A549 (cell line): ENCODE measurements around the gene SKI. TPM values are rescaled to one million over a fixed set of nuclear protein-coding genes. Genes with fewer than 3 reads are reported as not detected.

ENCODE experiments used
- ATAC-seq, 2 experiments: fragments of 200-7000 bp in 1 of 2; fragments of >200 bp in 1 of 2; cut with Nextera tagmentation in 1 of 2; cut with Tn5 transposase in 1 of 2; 3 replicates each; pipeline versions ENCODE4 v1.8.0 to v1.9.1; 2018 to 2020; ENCODE audit warnings: mild to moderate bottlenecking in 1 of 2, moderate library complexity in 1 of 2
- CTCF ChIA-PET: fragments of 300-600 bp; sonication (Branson Sonifier 250); formaldehyde crosslinking; extraction: SDS; loops from one replicate; lab custom pipeline; 2021; ENCODE audit warnings: antibody characterized with exemption, inconsistent platforms; lab: Yijun Ruan, JAX
- POLR2A ChIA-PET: fragments of 350-600 bp; formaldehyde crosslinking; extraction: SDS; loops from one replicate; lab custom pipeline; 2021; ENCODE audit warnings: antibody characterized with exemption, inconsistent platforms; lab: Yijun Ruan, JAX
- DNase-seq, 2 experiments: peaks; one replicate each; pipeline versions ENCODE4 v3.0.0 to v3.0.0-alpha.2; 2011 to 2016; ENCODE audit warnings: low read depth in 1 of 2, low spot score in 1 of 2
- FAIRE-seq: peaks from 2 replicates; lab custom pipeline; 2011; peaks lifted over from hg19 to GRCh38; lab: Jason Lieb, UNC
- H3K27ac ChIP-seq, 2 experiments: fragments of >200 bp; sonication (Bioruptor Twin); formaldehyde crosslinking; 3 replicates each; pipeline ENCODE4 v1.5.1; 2016 to 2017
- H3K4me1 ChIP-seq: fragments of >200 bp; sonication (Bioruptor Twin); formaldehyde crosslinking; 3 replicates; pipeline ENCODE4 v1.6.1; 2016
- H3K4me2 ChIP-seq: fragments of >200 bp; sonication (Bioruptor Twin); formaldehyde crosslinking; 3 replicates; pipeline ENCODE4 v1.6.1; 2016
- H3K4me3 ChIP-seq: fragments of >200 bp; sonication (Bioruptor Twin); formaldehyde crosslinking; 3 replicates; pipeline ENCODE4 v1.5.1; 2016
- H3K9me3 ChIP-seq: fragments of >200 bp; sonication (Bioruptor Twin); formaldehyde crosslinking; 3 replicates; pipeline ENCODE4 v1.6.1; 2016
- CBX8 ChIP-seq: fragments of 200-600 bp; sonication (generic); IDR thresholded peaks from 2 replicates; pipeline ENCODE4 v1.6.1; 2016
- EHF ChIP-seq: fragments of 250-450 bp; sonication (Bioruptor Pico); IDR thresholded peaks from 2 replicates; pipeline ENCODE4 v1.5.0; 2020; ENCODE audit warnings: mild to moderate bottlenecking
- FOSL2 ChIP-seq, 2 experiments: fragments of 450-650 bp in 1 of 2; fragments of >200 bp in 1 of 2; sonication (Bioruptor Twin) in 1 of 2; formaldehyde crosslinking; IDR thresholded peaks; 2 replicates each; pipeline versions ENCODE4 v1.5.0 to v1.6.1; 2016 to 2020; ENCODE audit warnings: mild to moderate bottlenecking in 1 of 2, moderate library complexity in 1 of 2
- FOXS1 ChIP-seq: fragments of 250-450 bp; sonication (Bioruptor Pico); IDR thresholded peaks from 2 replicates; pipeline ENCODE4 v1.5.0; 2020; ENCODE audit warnings: mild to moderate bottlenecking, moderate library complexity
- HDAC2 ChIP-seq: fragments of 200-600 bp; sonication (generic); IDR thresholded peaks from 2 replicates; pipeline ENCODE4 v1.6.1; 2016
- HES2 ChIP-seq: fragments of >200 bp; sonication (Bioruptor Twin); formaldehyde crosslinking; IDR thresholded peaks from 2 replicates; pipeline ENCODE4 v1.6.1; 2016
- HMGXB4 ChIP-seq: fragments of 250-450 bp; sonication (Bioruptor Pico); IDR thresholded peaks from 2 replicates; pipeline ENCODE4 v1.5.0; 2021; ENCODE audit warnings: mild to moderate bottlenecking, moderate library complexity, borderline replicate concordance
- HOXB13 ChIP-seq: fragments of 250-450 bp; sonication (Bioruptor Pico); IDR thresholded peaks from 2 replicates; pipeline ENCODE4 v1.5.0; 2020; ENCODE audit warnings: low read depth, mild to moderate bottlenecking, moderate library complexity
- KDM5A ChIP-seq: fragments of 200-600 bp; sonication (generic); IDR thresholded peaks from 2 replicates; pipeline ENCODE4 v1.6.1; 2016; ENCODE audit warnings: antibody characterized with exemption, mild to moderate bottlenecking
- MAX ChIP-seq: IDR thresholded peaks from 2 replicates; pipeline ENCODE4 v1.6.1; 2012
- MYC ChIP-seq: IDR thresholded peaks from 2 replicates; pipeline ENCODE4 v1.6.1; 2012; ENCODE audit warnings: mild to moderate bottlenecking, inconsistent platforms, low read length, improper control_type of control experiment, borderline replicate concordance
- NPAS2 ChIP-seq: fragments of 250-450 bp; sonication (Bioruptor Pico); IDR thresholded peaks from 2 replicates; pipeline ENCODE4 v1.8.0; 2022; ENCODE audit warnings: mild to moderate bottlenecking, moderate library complexity, borderline replicate concordance
- PHF8 ChIP-seq: fragments of 200-600 bp; sonication (generic); IDR thresholded peaks from 2 replicates; pipeline ENCODE4 v1.6.1; 2016; ENCODE audit warnings: low read depth, mild to moderate bottlenecking, antibody characterized with exemption, moderate library complexity, borderline replicate concordance
- POLR2AphosphoS2 ChIP-seq: conservative IDR thresholded peaks from 2 replicates; pipeline ENCODE4 v1.6.1; 2012; ENCODE audit warnings: low read length, improper control_type of control experiment, inconsistent platforms
- RAD21 ChIP-seq, 2 experiments: fragments of >200 bp in 1 of 2; sonication (Bioruptor Twin) in 1 of 2; formaldehyde crosslinking in 1 of 2; IDR thresholded peaks in 1 of 2; conservative IDR thresholded peaks in 1 of 2; 2 replicates in 1 of 2; 3 replicates in 1 of 2; pipeline ENCODE4 v1.6.1; 2012 to 2018; ENCODE audit warnings: inconsistent platforms in 1 of 2
- RARB ChIP-seq: fragments of 250-450 bp; sonication (Bioruptor Pico); IDR thresholded peaks from 2 replicates; pipeline ENCODE4 v1.8.0; 2021; ENCODE audit warnings: mild to moderate bottlenecking, moderate library complexity
- RCOR1 ChIP-seq: fragments of 150-350 bp; IDR thresholded peaks from 2 replicates; pipeline ENCODE4 v1.6.1; 2014; ENCODE audit warnings: antibody characterized with exemption, low read length, low read depth
- REST ChIP-seq: fragments of 200-600 bp; sonication (generic); IDR thresholded peaks from 2 replicates; pipeline ENCODE4 v1.6.1; 2016; ENCODE audit warnings: antibody characterized with exemption, mild to moderate bottlenecking, moderate library complexity
- RFX5 ChIP-seq: fragments of 450-650 bp; IDR thresholded peaks from 2 replicates; pipeline ENCODE4 v1.7.1; 2014; ENCODE audit warnings: antibody characterized with exemption, mild to moderate bottlenecking, moderate library complexity
- RNF2 ChIP-seq: fragments of 200-600 bp; sonication (generic); IDR thresholded peaks from 2 replicates; pipeline ENCODE4 v1.6.1; 2016; ENCODE audit warnings: low read depth, mild to moderate bottlenecking, antibody characterized with exemption, moderate library complexity, borderline replicate concordance
- SMC3 ChIP-seq: fragments of >200 bp; sonication (Bioruptor Twin); formaldehyde crosslinking; IDR thresholded peaks from 3 replicates; pipeline ENCODE4 v1.6.1; 2018; ENCODE audit warnings: inconsistent platforms
- SREBF2 ChIP-seq: fragments of 450-650 bp; IDR thresholded peaks from 2 replicates; pipeline ENCODE4 v1.6.1; 2014; ENCODE audit warnings: mild to moderate bottlenecking, moderate library complexity
- TFCP2L1 ChIP-seq: fragments of 250-450 bp; sonication (Bioruptor Pico); IDR thresholded peaks from 2 replicates; pipeline ENCODE4 v1.5.0; 2021; ENCODE audit warnings: mild to moderate bottlenecking
- TP53 ChIP-seq: fragments of 250-450 bp; sonication (Bioruptor Pico); IDR thresholded peaks from 2 replicates; pipeline ENCODE4 v1.5.0; 2021; ENCODE audit warnings: mild to moderate bottlenecking, moderate library complexity
- WGBS: methylation state at CpG from one replicate; pipeline ENCODE4 v1.1.6; 2017; ENCODE audit errors: missing lambda C conversion rate; 5-methylcytosine and 5-hydroxymethylcytosine counted together
- polyA plus RNA-seq, 4 experiments: library from polyadenylated mRNA; depleted of rRNA in 3 of 4; stranded (reverse); fragments of >200 nt; fragmentation: RNase III in 1 of 4; extraction: RNeasy Plus Mini Kit Qiagen cat#74134 plus additional on column Dnase treatment in 1 of 4; gene quantifications; 2 replicates in 3 of 4; 3 replicates in 1 of 4; pipeline ENCODE4 v1.2.3, GENCODE V29; 2011 to 2017

SKI gene
- polyA plus RNA-seq, 2 of the 4 experiments (the other 2 are of a cell fraction) = 2.8 to 12.0 TPM

- TF ChIP-seq HDAC2 (no peak), SREBF2 (no peak), RNF2 (no peak), SMC3 (no peak), MYC (no peak)
Measured at GRCh38 chr1:2276803-2277580, 48.9 kb downstream of the SKI start (continued).

- TF ChIP-seq HMGXB4 (CRISPR knock-in tag) (no peak), FOSL2 (IDR thresholded peaks at IDR 0.05) (no peak), FOSL2 (CRISPR knock-in tag; IDR thresholded peaks at IDR 0.05) (no peak)
- TF ChIP-seq, all 56 proteins: peak for 0
- ATAC-seq = peak in 1 of 2 experiments; percentile 19; a peak in 2 of 6 replicates
- no peak overlapping the region for H3K27ac ChIP-seq
- no peak for FAIRE-seq
- ChIA-PET POLR2A (no interaction called here), CTCF (no interaction called here)
- WGBS = 93% methylated on average over 15 of the region's 25 CpGs
- H3K4me3 ChIP-seq = no peak overlapping the region
- no peak for DNase-seq
- no peaks in the 10 kb centered on the region for H3K9me3 ChIP-seq
- H3K4me1 ChIP-seq = peaks cover 17% of the 10 kb centered on the region; the same call in 2 of the 3 replicates
- no peak overlapping the region for H3K4me2 ChIP-seq
Measured at GRCh38 chr1:2277741-2278488, 49.8 kb downstream of the SKI start.

GRCh38 chr1:2278591-2279209 is 50.6 kb downstream of the SKI start:
- TF ChIP-seq POLR2AphosphoS2 (no peak), EHF (no peak), HES2 (no peak), TFCP2L1 (CRISPR knock-in tag) (no peak), FOXS1 (CRISPR knock-in tag) (no peak), HOXB13 (CRISPR knock-in tag) (no peak), KDM5A (no peak), REST (no peak), MAX (no peak), MYC (no peak), TP53 (CRISPR knock-in tag) (no peak), RAD21 (conservative IDR thresholded peaks at IDR 0.05 in 1 of 2, IDR thresholded peaks at IDR 0.05 in 1 of 2) (no peak), PHF8 (no peak), RARB (CRISPR knock-in tag) (no peak), NPAS2 (CRISPR knock-in tag) (no peak), RCOR1 (no peak), RFX5 (no peak), SREBF2 (no peak), CBX8 (no peak)
- ATAC-seq = no peak
- WGBS = 100% methylated on average over 2 of the region's 16 CpGs
- Histone ChIP-seq H3K4me3 (no peak overlapping the region), H3K9me3 (no peaks in the 10 kb centered on the region), H3K27ac (no peak overlapping the region), H3K4me2 (no peak overlapping the region), H3K4me1 (peaks cover 16% of the 10 kb centered on the region; the same call in 1 of the 3 replicates)
- ChIA-PET POLR2A (no interaction called here), CTCF (no interaction called here)
- FAIRE-seq = no peak
- DNase-seq = no peak
